Activated CD8-positive, alpha-beta T cell treated with anti-CD3 and anti-CD28 coated beads, Interleukin-2, amount 10 ng/mL, durations not matched to agents 7 days and 5 days (primary cell): ENCODE results near the gene PDIA5. TPM values are rescaled to one million over a fixed set of nuclear protein-coding genes. Genes with fewer than 3 reads are reported as not detected.

Experiments
- ATAC-seq: fragments of 150-1000 bp; cut with Tn5 transposase; one replicate; pipeline ENCODE4 v1.10.0; 2021; ENCODE audit warnings: moderate library complexity
- CTCF ChIA-PET: fragments of 350-600 bp; sonication (Branson Sonifier 250); formaldehyde crosslinking; loops from one replicate; lab custom pipeline; 2021; ENCODE audit warnings: antibody characterized with exemption; lab: Charles Lee
- POLR2A ChIA-PET: fragments of 350-600 bp; sonication (Branson Sonifier 250); formaldehyde crosslinking; loops from one replicate; lab custom pipeline; 2021; ENCODE audit warnings: antibody characterized with exemption; lab: Charles Lee
- DNase-seq: peaks from one replicate; pipeline ENCODE4 v3.0.0-alpha.2; 2020
- H3K27ac Mint-ChIP-seq: one replicate; pipeline ENCODE4 v1.8.0; 2021; ENCODE audit warnings: mild to moderate bottlenecking, mixed read lengths
- H3K27me3 Mint-ChIP-seq: one replicate; pipeline ENCODE4 v1.8.0; 2021; ENCODE audit warnings: low read depth, mixed read lengths
- H3K36me3 Mint-ChIP-seq: one replicate; pipeline ENCODE4 v1.8.0; 2021; ENCODE audit warnings: low read depth, mixed read lengths
- H3K4me1 Mint-ChIP-seq: one replicate; pipeline ENCODE4 v1.8.0; 2021; ENCODE audit warnings: low read depth, mixed read lengths
- H3K4me3 Mint-ChIP-seq: one replicate; pipeline ENCODE4 v1.8.0; 2021; ENCODE audit warnings: mild to moderate bottlenecking, mixed read lengths
- H3K9me3 Mint-ChIP-seq: one replicate; pipeline ENCODE4 v1.8.0; 2022; ENCODE audit warnings: mixed read lengths; ENCODE audit not compliant: insufficient read depth
- total RNA-seq, 2 experiments: library from RNA; stranded (reverse); gene quantifications; one replicate each; pipeline ENCODE4 v1.2.3, GENCODE V29; 2021

PDIA5 gene
- total RNA-seq, 2 experiments from 2014 or later, result 8.8 to 11.4 TPM

- no peak overlapping the region for H3K27ac Mint-ChIP-seq
- POLR2A ChIA-PET, result no interaction called here
- CTCF ChIA-PET, result no interaction called here
- no peak overlapping the region for H3K4me3 Mint-ChIP-seq
- ATAC-seq (no peak), DNase-seq (no peak)
- no peaks in the 10 kb centered on the region for H3K27me3 Mint-ChIP-seq
- no peaks in the 10 kb centered on the region for H3K9me3 Mint-ChIP-seq
- H3K36me3 Mint-ChIP-seq, result peaks cover 10% of the 10 kb centered on the region
- H3K4me1 Mint-ChIP-seq, result peaks cover 6% of the 10 kb centered on the region
Measured at GRCh38 chr3:123098426-123099330, 31.9 kb downstream of the PDIA5 start.

GRCh38 chr3:123099331-123100192, 32.7 kb downstream of the PDIA5 start:
- no peaks in the 10 kb centered on the region for H3K27me3 Mint-ChIP-seq
- ChIA-PET POLR2A (no interaction called here), CTCF (no interaction called here)
- DNase-seq (no peak), ATAC-seq (no peak)
- no peak overlapping the region for H3K27ac Mint-ChIP-seq
- no peaks in the 10 kb centered on the region for H3K9me3 Mint-ChIP-seq
- peaks cover 11% of the 10 kb centered on the region for H3K36me3 Mint-ChIP-seq
- H3K4me1 Mint-ChIP-seq, result no peaks in the 10 kb centered on the region
- no peak overlapping the region for H3K4me3 Mint-ChIP-seq

- CTCF ChIA-PET, result no interaction called here
Measured at GRCh38 chr3:123100193-123100776, 33.5 kb downstream of the PDIA5 start.

GRCh38 chr3:123102249-123102648, 35.4 kb downstream of the PDIA5 start:
- Mint-ChIP-seq H3K27me3 (no peaks in the 10 kb centered on the region), H3K4me3 (no peak overlapping the region), H3K9me3 (no peaks in the 10 kb centered on the region), H3K27ac (no peak overlapping the region), H3K36me3 (peaks cover 15% of the 10 kb centered on the region), H3K4me1 (no peaks in the 10 kb centered on the region)
- CTCF ChIA-PET, result no interaction called here
- no peak for ATAC-seq
- DNase-seq, result no peak
- POLR2A ChIA-PET, result no interaction called here

More at GRCh38 chr3:123100193-123100776, 33.5 kb downstream of the PDIA5 start:
- POLR2A ChIA-PET, result no interaction called here
- peaks cover 11% of the 10 kb centered on the region for H3K36me3 Mint-ChIP-seq
- no peak for DNase-seq
- no peak overlapping the region for H3K4me3 Mint-ChIP-seq
- no peaks in the 10 kb centered on the region for H3K9me3 Mint-ChIP-seq
- H3K27ac Mint-ChIP-seq, result no peak overlapping the region
- no peaks in the 10 kb centered on the region for H3K4me1 Mint-ChIP-seq
- ATAC-seq, result no peak
- no peaks in the 10 kb centered on the region for H3K27me3 Mint-ChIP-seq

GRCh38 chr3:123102826-123103225, 36.0 kb downstream of the PDIA5 start:
- H3K9me3 Mint-ChIP-seq, result no peaks in the 10 kb centered on the region
- no peak overlapping the region for H3K27ac Mint-ChIP-seq
- no peak for DNase-seq
- no peak overlapping the region for H3K4me3 Mint-ChIP-seq
- ChIA-PET POLR2A (no interaction called here), CTCF (no interaction called here)
- no peaks in the 10 kb centered on the region for H3K4me1 Mint-ChIP-seq
- peaks cover 15% of the 10 kb centered on the region for H3K36me3 Mint-ChIP-seq
- ATAC-seq, result no peak
- H3K27me3 Mint-ChIP-seq, result no peaks in the 10 kb centered on the region

- CTCF ChIA-PET, result no interaction called here
- Mint-ChIP-seq H3K4me3 (no peak overlapping the region), H3K4me1 (no peaks in the 10 kb centered on the region), H3K27me3 (no peaks in the 10 kb centered on the region), H3K27ac (peak overlapping the region; percentile 12), H3K9me3 (no peaks in the 10 kb centered on the region), H3K36me3 (peaks cover 15% of the 10 kb centered on the region)
- no peak for ATAC-seq
- POLR2A ChIA-PET, result interaction anchor here (0.6 kb wide), 2 partner anchors 529 to 635 kb away, joined by 3 to 4 read pairs; no protein-coding TSS in a partner anchor
- DNase-seq, result no peak
Measured at GRCh38 chr3:123104550-123104949, 37.7 kb downstream of the PDIA5 start.

GRCh38 chr3:123105201-123106189, 38.7 kb downstream of the PDIA5 start:
- H3K9me3 Mint-ChIP-seq, result no peaks in the 10 kb centered on the region
- no peaks in the 10 kb centered on the region for H3K27me3 Mint-ChIP-seq
- peaks cover 15% of the 10 kb centered on the region for H3K36me3 Mint-ChIP-seq
- DNase-seq (no peak), ATAC-seq (no peak)
- H3K27ac Mint-ChIP-seq, result no peak overlapping the region
- no peaks in the 10 kb centered on the region for H3K4me1 Mint-ChIP-seq
- CTCF ChIA-PET, result no interaction called here
- POLR2A ChIA-PET, result interaction anchor here (0.6 kb wide), 2 partner anchors 530 to 636 kb away, joined by 3 to 4 read pairs; no protein-coding TSS in a partner anchor
- no peak overlapping the region for H3K4me3 Mint-ChIP-seq

- H3K4me1 Mint-ChIP-seq, result peaks cover 19% of the 10 kb centered on the region
- no peak overlapping the region for H3K4me3 Mint-ChIP-seq
- H3K9me3 Mint-ChIP-seq, result no peaks in the 10 kb centered on the region
- peaks cover 10% of the 10 kb centered on the region for H3K36me3 Mint-ChIP-seq
- ATAC-seq (no peak), DNase-seq (no peak)
- ChIA-PET POLR2A (no interaction called here), CTCF (no interaction called here)
- H3K27ac Mint-ChIP-seq, result no peak overlapping the region
- no peaks in the 10 kb centered on the region for H3K27me3 Mint-ChIP-seq
Measured at GRCh38 chr3:123110282-123110975, 43.6 kb downstream of the PDIA5 start.

- H3K27me3 Mint-ChIP-seq, result no peaks in the 10 kb centered on the region
- peaks cover 19% of the 10 kb centered on the region for H3K4me1 Mint-ChIP-seq
- ATAC-seq, result no peak
- no peak overlapping the region for H3K27ac Mint-ChIP-seq
- peaks cover 10% of the 10 kb centered on the region for H3K36me3 Mint-ChIP-seq
- POLR2A ChIA-PET, result no interaction called here
- CTCF ChIA-PET, result no interaction called here
- DNase-seq, result no peak
- H3K9me3 Mint-ChIP-seq, result no peaks in the 10 kb centered on the region
- no peak overlapping the region for H3K4me3 Mint-ChIP-seq
Measured at GRCh38 chr3:123110976-123111615, 44.3 kb downstream of the PDIA5 start.

- DNase-seq (no peak), ATAC-seq (no peak)
- H3K4me1 Mint-ChIP-seq, result peaks cover 19% of the 10 kb centered on the region
- POLR2A ChIA-PET, result no interaction called here
- no peak overlapping the region for H3K27ac Mint-ChIP-seq
- H3K27me3 Mint-ChIP-seq, result no peaks in the 10 kb centered on the region
- H3K4me3 Mint-ChIP-seq, result no peak overlapping the region
- H3K36me3 Mint-ChIP-seq, result peaks cover 10% of the 10 kb centered on the region
- CTCF ChIA-PET, result no interaction called here
- H3K9me3 Mint-ChIP-seq, result no peaks in the 10 kb centered on the region
Measured at GRCh38 chr3:123111640-123112039, 44.8 kb downstream of the PDIA5 start.
